Stimulated activated CD8-positive, alpha-beta memory T cell treated with anti-CD3 and anti-CD28 coated beads, Interleukin-12 subunit alpha, Interleukin-12 subunit beta, amount 100 ng/mL, for 24 hours (primary cell): ENCODE results near the gene DHX35.

ENCODE experiments used
- DNase-seq: peaks from one replicate; pipeline ENCODE4 v3.0.0-alpha.2; 2020; ENCODE audit errors: extremely low read depth

DHX35 gene

DNA sequence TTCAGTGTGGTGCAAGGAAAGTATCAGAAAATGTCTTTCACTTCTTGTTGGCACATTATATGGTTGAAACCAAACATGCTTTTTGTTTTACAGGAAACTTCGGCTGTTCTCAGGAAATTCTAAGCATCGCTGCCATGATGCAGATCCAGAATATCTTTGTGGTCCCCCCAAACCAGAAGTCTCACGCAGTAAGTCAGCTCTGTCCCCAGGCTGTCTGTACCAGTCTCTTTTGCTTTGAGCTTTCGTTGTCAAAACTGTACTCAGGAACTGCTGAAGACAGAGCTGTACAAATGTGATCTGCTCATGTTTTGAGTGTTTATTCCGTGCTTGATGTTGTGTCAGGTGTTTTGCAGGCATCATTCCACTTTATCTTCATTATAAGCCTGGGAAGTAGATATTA, 59.6 kb downstream of the DHX35 start:
- no peak for DNase-seq

DNA sequence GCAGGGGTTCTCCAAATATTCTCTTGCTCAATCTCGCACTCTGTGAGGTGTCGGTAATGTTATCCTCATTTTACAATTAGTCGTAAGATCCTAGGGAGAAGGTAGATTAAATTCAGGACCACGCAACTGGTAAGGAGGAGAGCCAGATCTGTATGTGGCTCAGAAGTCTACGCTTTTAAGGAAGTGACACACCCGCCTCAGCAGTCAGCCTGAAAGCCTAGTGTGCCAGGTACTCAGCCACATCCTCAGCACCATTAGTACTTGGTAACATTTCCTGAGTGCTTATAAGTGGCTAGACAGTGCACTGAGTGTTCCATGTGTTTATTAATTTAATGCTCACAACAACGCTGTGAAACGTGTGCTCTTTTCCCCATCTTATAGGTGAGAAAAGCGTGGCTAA, 63.7 kb downstream of the DHX35 start:
- no peak for DNase-seq

GRCh38 chr20:39029364-39029763, 67.2 kb downstream of the DHX35 start:
- DNase-seq = no peak

DNA sequence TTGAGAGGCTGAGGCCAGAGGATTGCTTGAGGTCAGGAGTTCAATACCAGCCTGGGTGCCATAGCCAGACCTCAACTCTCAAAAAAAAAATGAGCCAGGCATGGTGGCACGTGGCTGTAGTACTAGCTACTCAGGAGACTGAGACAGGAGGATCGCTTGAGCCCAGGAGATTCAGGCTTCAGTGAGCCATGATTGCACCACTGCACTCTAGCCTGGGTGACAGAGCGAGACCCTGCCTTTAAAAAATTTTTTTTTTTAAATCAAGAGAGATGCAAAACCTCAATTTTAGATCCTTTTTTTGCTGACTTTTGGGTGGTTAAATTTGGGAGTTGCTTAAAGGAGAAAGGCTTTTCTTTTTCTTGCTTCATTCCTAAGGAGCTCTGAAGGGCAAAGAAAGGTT, 70.9 kb downstream of the DHX35 start:
- DNase-seq = no peak

- DNase-seq = no peak
Measured at GRCh38 chr20:39036011-39036410, 73.9 kb downstream of the DHX35 start.

DNA sequence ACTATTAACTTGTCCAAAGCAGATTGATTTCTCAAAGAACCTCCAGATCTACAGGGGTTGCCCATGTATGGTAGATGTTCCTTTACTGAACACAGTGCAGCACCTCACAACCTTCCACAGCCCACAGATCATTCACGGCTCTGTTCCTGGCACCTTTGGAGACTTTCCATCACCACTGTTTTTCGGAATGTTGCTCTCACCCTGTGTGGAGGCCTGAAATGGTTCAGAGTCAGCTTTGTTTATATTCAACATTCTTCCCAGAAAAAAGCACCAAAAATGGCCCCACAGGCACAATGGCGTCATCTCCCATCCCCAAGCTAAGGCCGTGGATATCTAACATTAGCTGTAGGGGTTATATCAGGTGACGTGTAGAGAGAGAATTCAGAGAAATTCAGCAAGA, 74.7 kb downstream of the DHX35 start:
- no peak for DNase-seq

GRCh38 chr20:39038047-39038446, 75.9 kb downstream of the DHX35 start:
- no peak for DNase-seq

DNA sequence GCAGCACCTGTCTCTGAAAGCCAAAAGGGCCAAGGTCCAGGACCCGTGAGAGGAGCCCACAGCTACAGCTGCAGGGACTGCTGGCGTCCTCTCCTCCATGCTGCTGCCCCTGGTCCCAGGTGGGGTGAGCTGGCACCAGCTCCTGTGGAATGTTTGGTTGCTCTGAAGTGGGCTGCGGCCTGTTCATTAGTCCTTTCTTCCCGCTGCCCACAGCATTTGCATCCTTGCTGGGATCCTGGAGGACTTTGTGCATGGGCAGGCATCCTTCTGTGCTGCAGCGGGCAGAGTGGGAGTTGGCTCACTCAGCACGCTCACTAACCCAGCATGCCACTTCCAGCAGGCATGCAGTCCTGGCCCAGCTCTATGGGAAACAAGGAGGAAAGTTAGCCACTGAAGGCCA, 76.4 kb downstream of the DHX35 start:
- DNase-seq = no peak

GRCh38 chr20:39039261-39039660, 77.1 kb downstream of the DHX35 start:
- DNase-seq = no peak

- no peak for DNase-seq
Measured at GRCh38 chr20:39040116-39040515, 78.0 kb downstream of the DHX35 start.

GRCh38 chr20:39041067-39041466, 78.9 kb downstream of the DHX35 start:
- DNase-seq = no peak

- no peak for DNase-seq
Measured at GRCh38 chr20:39042279-39043150, 80.4 kb downstream of the DHX35 start.

DNA sequence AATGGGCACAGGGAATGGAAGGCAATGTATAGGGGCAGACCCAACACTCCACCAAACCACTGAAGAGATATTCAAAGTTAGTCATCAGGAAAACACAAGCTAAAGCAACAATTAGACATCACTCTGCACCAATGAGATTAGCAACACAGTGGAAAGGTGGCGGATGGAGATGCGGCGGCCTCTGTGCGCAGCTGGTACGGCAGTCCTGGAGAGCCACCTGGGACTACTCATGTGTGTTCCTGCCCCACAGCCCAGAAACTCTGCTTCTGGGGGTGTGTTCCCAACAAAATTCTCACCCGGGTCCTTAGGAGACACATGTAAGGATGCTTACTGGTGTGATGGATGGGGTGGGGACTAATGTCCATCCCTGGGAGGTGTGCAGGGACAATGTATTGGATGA, 82.4 kb downstream of the DHX35 start:
- DNase-seq = no peak

DNA sequence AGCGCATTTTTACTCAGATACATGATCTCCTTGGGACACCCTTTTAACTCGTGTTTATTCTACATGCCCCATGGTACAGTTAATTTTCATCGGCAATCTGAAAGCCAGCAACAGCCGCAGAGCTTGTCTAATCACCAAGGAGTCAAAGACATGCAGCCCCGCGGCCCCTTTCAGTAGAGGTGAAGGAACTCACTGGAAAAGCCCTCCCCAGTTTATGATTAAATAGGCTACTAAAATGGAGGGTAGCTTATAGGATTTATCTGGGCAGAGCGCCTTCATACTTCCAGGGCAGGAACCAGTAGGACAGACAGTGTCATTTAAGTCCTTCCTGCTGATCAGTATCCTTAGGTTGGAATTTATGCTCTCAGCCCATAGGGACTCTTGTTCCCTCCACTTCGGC, 83.5 kb downstream of the DHX35 start:
- DNase-seq = no peak

- no peak for DNase-seq
Measured at GRCh38 chr20:39047417-39047985, 85.4 kb downstream of the DHX35 start.

- DNase-seq = peak; percentile 31
Measured at GRCh38 chr20:39048000-39048696, 86.0 kb downstream of the DHX35 start.

GRCh38 chr20:39049148-39049547, 87.0 kb downstream of the DHX35 start:
- DNase-seq = no peak

DNA sequence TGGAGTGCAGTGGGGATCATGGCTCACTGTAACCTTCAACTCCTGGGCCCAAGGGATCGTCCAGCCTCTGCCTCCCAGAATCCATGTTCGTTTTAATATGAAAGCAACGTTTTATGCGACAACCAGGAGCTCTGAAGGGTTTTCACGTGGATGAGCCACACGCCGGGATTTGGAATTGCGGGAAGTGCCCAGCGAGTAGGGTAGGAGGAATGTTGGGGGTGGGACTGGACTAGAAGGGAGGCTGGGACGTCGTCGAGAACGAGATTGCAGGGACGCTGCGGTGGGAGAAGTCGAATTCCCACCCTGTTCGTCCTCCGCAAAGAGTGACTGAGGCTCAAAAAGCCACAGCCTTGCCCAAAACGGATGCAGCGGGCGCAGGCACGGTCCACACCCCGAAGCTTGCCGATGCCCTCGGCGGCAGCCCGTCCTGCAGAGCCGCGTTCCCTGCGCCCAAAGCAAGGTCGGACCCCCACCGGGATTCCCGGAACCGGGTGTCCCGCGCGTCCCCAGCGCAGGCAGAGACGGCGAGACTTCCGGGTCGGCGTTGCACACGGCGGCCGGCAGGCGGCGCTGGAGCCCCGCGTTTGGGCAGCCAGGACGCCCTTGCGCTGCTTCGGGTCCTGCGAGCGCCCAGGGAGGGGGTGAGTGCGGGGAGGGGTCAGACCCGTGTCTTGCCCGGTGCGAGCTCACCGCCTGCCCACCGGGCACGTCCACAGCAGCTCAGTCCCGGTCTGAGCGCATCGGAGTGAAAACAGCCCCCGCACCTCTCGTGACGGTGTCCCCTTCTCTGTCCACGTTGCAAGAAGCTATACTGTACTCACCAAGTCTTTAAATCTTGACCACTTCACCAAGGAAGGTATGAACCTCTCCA, 87.8 kb downstream of the DHX35 start:
- peak; percentile 44 for DNase-seq

DNA sequence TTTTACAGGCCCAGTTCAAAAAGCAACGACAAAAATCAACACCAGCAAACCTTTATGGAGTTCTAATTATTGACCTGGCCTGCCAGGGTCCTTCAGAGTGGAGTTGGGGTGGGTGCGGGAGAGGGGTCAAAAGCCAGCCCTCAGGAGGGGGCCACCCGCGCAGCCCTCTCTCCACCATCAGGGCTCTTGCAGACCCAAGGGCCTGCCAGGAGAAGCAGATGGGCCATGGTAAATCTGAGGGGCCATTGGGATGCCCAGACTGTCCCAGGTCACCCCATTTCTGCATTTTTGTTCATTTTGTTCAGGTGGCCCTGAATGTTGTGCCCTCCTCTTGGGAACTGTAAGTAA, 88.4 kb downstream of the DHX35 start:
- DNase-seq = no peak

- DNase-seq = no peak
Measured at GRCh38 chr20:39052676-39053075, 90.5 kb downstream of the DHX35 start.

GRCh38 chr20:39057143-39057542, 95.0 kb downstream of the DHX35 start:
- no peak for DNase-seq

GRCh38 chr20:39057911-39058310, 95.8 kb downstream of the DHX35 start:
- DNase-seq = no peak
